Peyer's patch (tissue), 4 donors: ENCODE data around the gene PCNX1.

Source experiments
- CTCF ChIP-seq, 6 experiments: fragments of 450-650 bp in 4 of 6; fragments of 200-600 bp in 2 of 6; sonication (generic) in 1 of 6; IDR thresholded peaks; one replicate each; pipeline ENCODE4 v1.5.1; 2017 to 2019; ENCODE audit warnings: antibody characterized with exemption in 6 of 6, mild to moderate bottlenecking in 3 of 6, moderate library complexity in 1 of 6
- POLR2A ChIP-seq, 2 donors: fragments of 450-650 bp; IDR thresholded peaks; one replicate each; pipeline ENCODE4 v1.5.1; 2017; ENCODE audit warnings: antibody characterized with exemption in 2 of 2, mild to moderate bottlenecking in 2 of 2, moderate library complexity in 2 of 2

DNA sequence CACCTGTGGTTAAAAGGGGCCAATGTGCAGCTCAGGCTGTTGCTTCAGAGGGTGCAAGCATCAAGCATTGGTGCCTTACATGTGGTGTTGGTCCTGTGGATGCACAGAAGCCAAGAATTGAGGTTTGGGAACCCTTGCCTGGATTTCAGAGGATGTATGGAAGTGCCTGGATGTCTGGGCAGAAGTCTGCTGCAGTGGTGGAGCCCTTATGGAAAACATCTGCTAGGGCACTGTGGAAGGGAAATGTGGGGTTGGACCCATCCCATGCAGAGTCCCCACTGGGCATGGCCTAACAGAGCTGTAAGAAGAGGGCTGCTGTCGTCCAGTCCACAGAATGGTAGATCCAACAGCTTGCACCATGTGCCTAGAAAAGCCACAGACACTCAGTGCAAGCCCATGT lies 36.6 kb downstream of the PCNX1 start:
- TF ChIP-seq CTCF (IDR thresholded peaks at IDR 0.05), result no peak
- no peak for TF ChIP-seq POLR2A (IDR thresholded peaks at IDR 0.05)
